Fibroblast of villous mesenchyme (primary cell): ENCODE measurements around the gene SRD5A3. TPM values are rescaled to one million over a fixed set of nuclear protein-coding genes. Genes with fewer than 3 reads are reported as not detected.
A peak's percentile ranks its signal among the peaks of the same experiment; 100 is the strongest.

ENCODE experiments used
- DNase-seq: peaks from one replicate; pipeline ENCODE4 v3.0.0-alpha.2; 2010; ENCODE audit warnings: low read depth
- H3K4me3 ChIP-seq: 2 replicates; pipeline ENCODE4 v1.5.1; 2011; ENCODE audit warnings: low read depth, mild to moderate bottlenecking, low read length
- total RNA-seq: library from RNA; depleted of rRNA; stranded (reverse); fragments of >200 nt; gene quantifications from 2 replicates; pipeline ENCODE4 v1.2.3, GENCODE V29; 2012
- TF ChIP-seq, protein P1 (sequence below): IDR thresholded peaks from 2 replicates; pipeline ENCODE4 v1.5.1; 2012; ENCODE audit warnings: low read depth, mild to moderate bottlenecking, low read length; ENCODE audit not compliant: insufficient read depth

The SRD5A3 gene
- total RNA-seq, 1 donor, result 8.6 TPM

DNA sequence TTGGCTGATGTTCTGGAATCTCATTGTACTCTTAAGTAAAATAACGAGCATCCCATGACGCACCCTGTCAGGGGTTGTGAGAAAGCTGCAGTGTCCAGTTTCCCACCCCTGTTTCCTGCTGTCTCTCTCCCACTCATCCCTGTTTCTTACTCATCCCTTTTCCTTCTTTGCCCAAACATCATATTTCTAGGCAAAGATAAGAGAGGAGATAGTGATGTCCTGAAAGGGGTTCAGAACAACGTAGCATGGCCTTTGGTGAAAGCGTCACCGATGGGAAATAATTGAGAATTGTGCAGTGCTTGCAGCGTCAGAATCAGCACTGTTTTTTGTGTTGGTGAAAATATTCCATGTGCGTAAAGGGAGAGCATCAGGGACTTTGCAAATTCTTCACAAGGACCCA is 26.2 kb downstream of the SRD5A3 start:
- TF ChIP-seq, protein P1, sequence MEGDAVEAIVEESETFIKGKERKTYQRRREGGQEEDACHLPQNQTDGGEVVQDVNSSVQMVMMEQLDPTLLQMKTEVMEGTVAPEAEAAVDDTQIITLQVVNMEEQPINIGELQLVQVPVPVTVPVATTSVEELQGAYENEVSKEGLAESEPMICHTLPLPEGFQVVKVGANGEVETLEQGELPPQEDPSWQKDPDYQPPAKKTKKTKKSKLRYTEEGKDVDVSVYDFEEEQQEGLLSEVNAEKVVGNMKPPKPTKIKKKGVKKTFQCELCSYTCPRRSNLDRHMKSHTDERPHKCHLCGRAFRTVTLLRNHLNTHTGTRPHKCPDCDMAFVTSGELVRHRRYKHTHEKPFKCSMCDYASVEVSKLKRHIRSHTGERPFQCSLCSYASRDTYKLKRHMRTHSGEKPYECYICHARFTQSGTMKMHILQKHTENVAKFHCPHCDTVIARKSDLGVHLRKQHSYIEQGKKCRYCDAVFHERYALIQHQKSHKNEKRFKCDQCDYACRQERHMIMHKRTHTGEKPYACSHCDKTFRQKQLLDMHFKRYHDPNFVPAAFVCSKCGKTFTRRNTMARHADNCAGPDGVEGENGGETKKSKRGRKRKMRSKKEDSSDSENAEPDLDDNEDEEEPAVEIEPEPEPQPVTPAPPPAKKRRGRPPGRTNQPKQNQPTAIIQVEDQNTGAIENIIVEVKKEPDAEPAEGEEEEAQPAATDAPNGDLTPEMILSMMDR, result no peak
- peak; percentile 86 for DNase-seq
- no peak overlapping the region for H3K4me3 ChIP-seq

DNA sequence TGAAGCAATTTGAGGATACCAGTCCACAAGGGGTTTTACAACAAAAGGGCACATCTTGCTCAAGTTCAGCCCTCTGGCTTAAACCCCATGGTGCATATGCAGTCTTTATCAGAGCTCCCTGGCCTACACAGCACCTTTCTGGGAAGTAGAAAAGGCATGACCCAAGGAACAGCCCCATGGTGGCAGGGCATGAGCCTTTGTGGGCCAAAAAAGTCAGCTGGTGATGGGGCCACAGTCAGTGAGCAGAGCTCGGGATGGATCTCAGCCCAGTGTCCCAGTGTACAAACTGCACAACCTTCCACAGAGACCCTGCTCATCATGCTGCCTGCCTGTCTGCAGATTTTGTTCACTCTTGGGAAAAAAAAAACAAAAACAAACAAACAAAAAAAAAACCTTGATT is 27.4 kb downstream of the SRD5A3 start:
- DNase-seq, result no peak
- H3K4me3 ChIP-seq, result no peak overlapping the region
- TF ChIP-seq, protein P1, result no peak

DNA sequence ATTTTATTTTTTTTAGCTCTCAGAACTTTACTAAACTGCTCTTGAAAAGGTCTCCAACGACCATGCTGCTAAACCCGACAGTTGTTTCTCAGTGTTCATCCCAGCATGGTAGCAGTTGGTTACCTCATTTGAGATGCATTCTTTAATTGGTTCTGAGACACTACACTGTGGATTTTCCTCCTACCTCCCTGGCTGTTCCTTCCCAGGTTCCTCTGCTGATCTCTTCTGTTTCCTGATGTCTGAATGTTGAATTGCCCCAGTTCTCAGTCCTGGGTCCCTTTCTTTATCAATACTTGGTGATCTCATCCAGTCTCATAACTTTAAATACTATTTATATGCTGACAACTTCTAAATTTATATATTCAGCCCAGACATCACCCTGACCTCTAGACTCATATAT is 30.7 kb downstream of the SRD5A3 start:
- no peak overlapping the region for H3K4me3 ChIP-seq
- DNase-seq, result no peak

DNA sequence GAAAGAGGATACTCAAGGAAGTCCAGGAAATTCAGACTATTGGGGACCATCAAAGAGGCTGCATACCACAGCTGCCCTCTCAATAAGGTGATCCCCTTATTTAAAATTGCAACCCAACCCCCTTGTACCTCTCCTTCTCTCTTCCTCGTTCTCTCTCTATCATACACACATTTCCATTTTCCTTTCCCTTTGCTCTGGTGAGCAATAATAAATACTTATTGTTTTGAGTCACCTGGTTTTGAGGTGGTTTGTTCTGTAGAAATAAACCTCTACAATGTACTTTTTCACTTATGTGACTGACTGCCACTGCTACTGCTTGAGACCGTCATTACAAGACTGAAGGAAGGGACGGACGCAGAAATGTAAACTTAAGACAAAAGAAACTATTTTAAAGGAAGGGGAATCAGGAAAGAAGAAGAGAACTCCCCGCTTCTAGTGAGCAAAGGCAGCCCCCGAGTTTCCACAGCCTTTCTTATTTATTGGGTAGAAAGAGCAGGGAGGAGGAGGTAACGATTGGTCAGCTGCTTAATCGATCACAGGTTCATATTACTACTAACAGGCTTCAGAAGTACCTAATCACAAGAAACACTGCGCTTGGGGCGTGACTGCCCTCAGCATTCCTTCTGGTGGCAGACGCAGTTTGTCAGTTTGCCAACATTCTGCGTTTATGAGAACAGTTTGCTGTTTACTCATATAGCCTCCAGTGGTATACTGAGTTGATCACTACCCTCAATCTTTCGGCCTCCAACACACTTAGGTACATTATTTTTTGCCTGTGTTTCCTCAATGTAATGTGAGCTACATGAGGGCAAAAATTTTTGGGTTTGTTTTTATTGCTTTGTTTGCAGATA is 32.8 kb downstream of the SRD5A3 start:
- DNase-seq, result peak; percentile 49
- no peak overlapping the region for H3K4me3 ChIP-seq
- TF ChIP-seq, protein P1, result no peak

More for the DNA sequence above, 30.7 kb downstream of the SRD5A3 start:
- TF ChIP-seq, protein P1, result no peak

DNA sequence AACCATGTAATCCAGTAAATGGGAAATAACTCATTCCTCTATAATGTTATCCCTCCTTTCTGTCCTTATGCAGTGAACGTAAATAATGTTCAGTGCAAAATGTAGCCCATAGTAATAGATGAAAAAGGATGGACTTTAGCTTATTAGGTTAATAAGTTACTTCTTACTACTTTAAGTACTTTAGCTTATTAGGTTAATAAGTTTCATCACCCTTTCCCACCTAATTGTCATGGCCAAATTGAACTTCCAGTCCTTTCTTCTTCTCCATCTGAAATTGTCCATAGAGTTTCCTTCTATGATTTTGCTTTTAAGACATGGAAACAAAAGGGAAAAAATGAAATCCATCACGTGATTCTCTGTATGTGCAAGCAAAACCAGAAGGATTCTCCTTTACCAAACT is 34.5 kb downstream of the SRD5A3 start:
- H3K4me3 ChIP-seq, result no peak overlapping the region
- DNase-seq, result no peak
- TF ChIP-seq, protein P1, result no peak

DNA sequence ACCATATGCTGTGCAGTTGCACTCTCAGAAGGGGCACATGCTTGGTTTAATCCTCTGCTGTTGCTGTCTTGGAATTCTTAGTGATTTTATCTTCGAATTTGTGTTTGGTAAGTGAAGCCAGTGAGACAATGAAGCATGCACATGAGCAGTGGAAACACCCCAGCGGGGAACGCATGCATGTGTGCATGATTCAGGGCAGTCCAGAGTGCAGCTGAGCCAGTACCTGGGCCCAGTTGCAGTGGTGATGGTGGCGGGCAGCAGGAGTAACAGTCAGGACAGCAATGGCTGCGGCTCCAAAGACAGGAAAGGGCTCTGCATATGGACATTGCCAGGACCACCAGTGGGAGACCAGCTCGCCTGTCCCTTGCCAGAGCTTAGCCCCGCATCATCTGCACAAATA is 35.5 kb downstream of the SRD5A3 start:
- DNase-seq, result no peak
- no peak overlapping the region for H3K4me3 ChIP-seq
- TF ChIP-seq, protein P1, result no peak

DNA sequence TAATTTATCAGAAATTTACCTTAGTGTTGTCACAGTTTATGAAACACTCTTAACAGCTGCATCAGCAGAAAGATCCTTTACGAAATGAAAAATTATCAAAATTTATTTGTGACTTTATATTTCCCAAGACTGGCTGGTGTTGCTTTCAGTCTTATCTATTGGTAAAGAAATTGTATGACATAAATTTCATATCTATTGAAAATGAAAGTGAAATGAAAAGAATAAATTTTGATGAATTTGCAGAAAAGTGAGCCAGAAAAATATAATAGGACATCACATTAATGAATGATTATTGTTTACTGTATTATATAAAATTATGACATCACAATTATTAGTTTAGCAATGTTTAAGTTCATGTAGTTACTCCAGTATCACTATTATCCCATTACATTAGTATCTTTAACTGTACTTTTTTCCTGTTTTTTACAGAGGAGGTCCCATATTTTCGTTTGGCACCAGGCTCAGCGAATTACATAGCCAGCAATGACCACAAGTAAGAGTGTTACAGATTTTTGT is 36.5 kb downstream of the SRD5A3 start:
- TF ChIP-seq, protein P1, result no peak
- H3K4me3 ChIP-seq, result no peak overlapping the region
- DNase-seq, result no peak
